Mucosa of gallbladder (tissue), 1 donor: Measurements from ENCODE around the gene CDK6. TPM values are rescaled to one million over a fixed set of nuclear protein-coding genes. Genes with fewer than 3 reads are reported as not detected.

ENCODE experiments used
- DNase-seq: peaks from one replicate; pipeline ENCODE4 v3.0.0-alpha.2; 2020; ENCODE audit warnings: low spot score
- total RNA-seq: library from RNA; stranded (reverse); gene quantifications from one replicate; pipeline ENCODE4 v1.2.1, GENCODE V29; 2021
- donor health status: DM: no; HTN: no; CAD: no.

The CDK6 gene
- total RNA-seq, 1 donor from 2014 or later = 23.6 TPM

- DNase-seq = no peak
Measured at GRCh38 chr7:92826258-92826938, 10.0 kb downstream of the CDK6 start.

GRCh38 chr7:92824901-92825480, 11.4 kb downstream of the CDK6 start:
- DNase-seq = no peak

- no peak for DNase-seq
Measured at GRCh38 chr7:92824450-92824849, 11.9 kb downstream of the CDK6 start.

GRCh38 chr7:92823042-92823441, 13.3 kb downstream of the CDK6 start:
- DNase-seq = no peak

- DNase-seq = no peak
Measured at GRCh38 chr7:92820191-92820590, 16.2 kb downstream of the CDK6 start.

- DNase-seq = no peak
Measured at GRCh38 chr7:92817398-92817797, 19.0 kb downstream of the CDK6 start.

- DNase-seq = no peak
Measured at GRCh38 chr7:92815412-92815811, 21.0 kb downstream of the CDK6 start.

- no peak for DNase-seq
Measured at GRCh38 chr7:92813390-92814024, 22.9 kb downstream of the CDK6 start.

- no peak for DNase-seq
Measured at GRCh38 chr7:92811158-92811557, 25.2 kb downstream of the CDK6 start.

GRCh38 chr7:92809760-92810573, 26.4 kb downstream of the CDK6 start:
- DNase-seq = peak; percentile 85

GRCh38 chr7:92809397-92809759, 27.0 kb downstream of the CDK6 start:
- no peak for DNase-seq

- no peak for DNase-seq
Measured at GRCh38 chr7:92808635-92809034, 27.7 kb downstream of the CDK6 start.

GRCh38 chr7:92808006-92808405, 28.4 kb downstream of the CDK6 start:
- DNase-seq = no peak

GRCh38 chr7:92806496-92806895, 29.9 kb downstream of the CDK6 start:
- no peak for DNase-seq

- DNase-seq = no peak
Measured at GRCh38 chr7:92802406-92802805, 34.0 kb downstream of the CDK6 start.

- no peak for DNase-seq
Measured at GRCh38 chr7:92799446-92800211, 36.7 kb downstream of the CDK6 start.

- no peak for DNase-seq
Measured at GRCh38 chr7:92798517-92799249, 37.7 kb downstream of the CDK6 start.

- DNase-seq = no peak
Measured at GRCh38 chr7:92797693-92798092, 38.7 kb downstream of the CDK6 start.

- DNase-seq = no peak
Measured at GRCh38 chr7:92797284-92797683, 39.1 kb downstream of the CDK6 start.

- DNase-seq = no peak
Measured at GRCh38 chr7:92794831-92795230, 41.5 kb downstream of the CDK6 start.

- DNase-seq = no peak
Measured at GRCh38 chr7:92794391-92794790, 42.0 kb downstream of the CDK6 start.
